GM13977 (cell line): ENCODE measurements around the gene COASY.
A peak's percentile ranks its signal among the peaks of the same experiment; 100 is the strongest.

Experiments used
- DNase-seq: peaks from one replicate; pipeline ENCODE4 v3.0.0; 2012; ENCODE audit warnings: low spot score
- in situ Hi-C: fragments of 300-500 bp; cut with MboI; formaldehyde crosslinking; loops from one replicate; pipeline ENCODE4 v1.12.0; 2022; ENCODE audit warnings: low sequenced_read_pairs, low pct_unique_long_range_greater_than_20kb, mixed read lengths, inconsistent platforms; ENCODE audit not compliant: unreplicated experiment
- TF ChIP-seq, protein P1 (sequence below): IDR thresholded peaks from 2 replicates; pipeline ENCODE4 v1.5.1; 2012; ENCODE audit warnings: mild to moderate bottlenecking, control low read depth; ENCODE audit not compliant: insufficient read depth; ENCODE audit errors: extremely low read depth, missing control alignments

COASY gene

GRCh38 chr17:42565523-42566214 lies 3.7 kb downstream of the COASY start:
- TF ChIP-seq, protein P1, sequence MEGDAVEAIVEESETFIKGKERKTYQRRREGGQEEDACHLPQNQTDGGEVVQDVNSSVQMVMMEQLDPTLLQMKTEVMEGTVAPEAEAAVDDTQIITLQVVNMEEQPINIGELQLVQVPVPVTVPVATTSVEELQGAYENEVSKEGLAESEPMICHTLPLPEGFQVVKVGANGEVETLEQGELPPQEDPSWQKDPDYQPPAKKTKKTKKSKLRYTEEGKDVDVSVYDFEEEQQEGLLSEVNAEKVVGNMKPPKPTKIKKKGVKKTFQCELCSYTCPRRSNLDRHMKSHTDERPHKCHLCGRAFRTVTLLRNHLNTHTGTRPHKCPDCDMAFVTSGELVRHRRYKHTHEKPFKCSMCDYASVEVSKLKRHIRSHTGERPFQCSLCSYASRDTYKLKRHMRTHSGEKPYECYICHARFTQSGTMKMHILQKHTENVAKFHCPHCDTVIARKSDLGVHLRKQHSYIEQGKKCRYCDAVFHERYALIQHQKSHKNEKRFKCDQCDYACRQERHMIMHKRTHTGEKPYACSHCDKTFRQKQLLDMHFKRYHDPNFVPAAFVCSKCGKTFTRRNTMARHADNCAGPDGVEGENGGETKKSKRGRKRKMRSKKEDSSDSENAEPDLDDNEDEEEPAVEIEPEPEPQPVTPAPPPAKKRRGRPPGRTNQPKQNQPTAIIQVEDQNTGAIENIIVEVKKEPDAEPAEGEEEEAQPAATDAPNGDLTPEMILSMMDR, result no peak
- DNase-seq, result no peak
- in situ Hi-C loops, result loop anchor here (25.0 kb wide), 1 partner anchor 372 kb away; no protein-coding TSS in a partner anchor

DNA sequence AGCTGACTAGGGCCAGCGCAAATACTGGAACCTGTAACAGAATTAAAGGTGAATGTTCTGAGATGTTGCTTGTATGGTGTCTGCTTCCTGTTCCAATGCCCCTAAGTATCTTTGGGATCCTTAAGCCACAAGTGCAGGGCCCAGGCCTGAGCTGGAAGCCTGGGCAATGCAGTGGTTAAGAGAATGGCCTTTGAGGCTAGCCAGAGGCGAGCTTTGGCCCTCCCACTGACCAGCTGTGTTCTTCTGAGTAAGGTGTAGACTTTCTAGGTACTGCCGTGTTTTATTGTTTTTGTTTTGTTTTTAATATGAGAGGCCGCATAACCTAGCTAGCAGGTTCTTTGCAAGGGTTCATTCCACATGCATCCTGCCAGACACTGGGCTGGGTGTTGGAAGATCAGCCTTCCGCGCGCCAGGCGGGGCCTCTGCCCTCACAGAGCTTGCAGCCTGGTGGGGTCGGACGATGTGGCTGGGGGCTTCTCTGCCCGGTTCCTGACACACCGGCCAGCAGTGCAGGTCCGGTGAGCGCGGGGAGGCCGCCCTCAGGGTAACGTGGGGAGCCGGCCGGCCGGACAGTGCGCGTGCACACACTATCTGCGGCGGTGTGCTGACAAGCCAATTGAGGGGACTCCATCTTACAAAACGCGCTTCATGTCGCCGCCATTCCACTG lies 4.4 kb downstream of the COASY start:
- TF ChIP-seq, protein P1, result no peak
- DNase-seq, result no peak
- in situ Hi-C loops, result loop anchor here (25.0 kb wide), 1 partner anchor 371 kb away; no protein-coding TSS in a partner anchor

- peak; percentile 100 for DNase-seq
- in situ Hi-C loops, result loop anchor here (25.0 kb wide), 1 partner anchor 370 kb away; no protein-coding TSS in a partner anchor
- TF ChIP-seq, protein P1, result no peak
Observed at GRCh38 chr17:42566883-42567573, 5.1 kb downstream of the COASY start, which contains the start of gene MLX. TSS of gene MLX (plus strand) at chr17:42567100. CDS start at chr17:42567125, 25 bp downstream.

GRCh38 chr17:42568341-42569111 lies 6.6 kb downstream of the COASY start:
- DNase-seq, result no peak
- in situ Hi-C loops, result loop anchor here (25.0 kb wide), 1 partner anchor 369 kb away; no protein-coding TSS in a partner anchor
- TF ChIP-seq, protein P1, result no peak

DNA sequence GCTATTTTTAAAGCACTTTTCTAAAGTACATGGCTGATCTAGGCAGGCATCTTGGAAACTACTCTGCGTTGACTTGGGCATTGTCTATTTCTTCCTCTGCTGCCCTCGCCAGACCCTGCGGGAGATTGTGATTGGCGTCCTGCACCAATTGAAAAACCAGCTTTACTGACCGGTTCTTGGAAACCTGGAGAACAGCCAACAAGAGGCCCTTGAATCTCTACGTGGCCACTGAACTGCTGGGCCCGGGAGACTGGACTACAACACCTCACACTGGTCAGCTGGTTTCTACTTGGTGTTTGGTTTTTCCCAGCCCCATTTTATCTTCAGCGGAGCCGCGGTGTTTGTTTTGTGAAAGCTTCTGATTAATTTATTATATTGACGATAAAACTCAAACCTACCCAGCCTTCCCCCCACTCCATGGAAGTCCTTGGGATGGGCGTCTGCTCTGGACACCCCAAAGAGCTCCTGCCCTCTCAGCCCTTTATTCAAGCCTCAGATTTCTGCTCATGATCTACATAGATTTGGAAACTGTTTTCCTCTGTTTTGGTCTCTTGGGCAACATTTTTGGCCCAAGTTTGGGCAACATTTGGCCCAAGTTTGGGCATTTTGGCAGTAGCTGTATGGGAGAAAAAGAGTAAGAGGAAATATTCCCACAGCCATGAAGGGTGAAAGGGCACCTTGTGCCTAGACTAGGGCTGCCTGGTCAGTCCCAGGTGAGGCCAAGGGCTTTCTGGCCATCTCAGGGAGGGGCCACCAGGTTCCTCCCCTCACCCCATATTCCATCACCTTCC lies 9.7 kb downstream of the COASY start:
- in situ Hi-C loops, result loop anchor here (10.0 to 25.0 kb wide), 3 partner anchors 113 to 366 kb away; partner anchors contain the start of genes CCR10, CNTNAP1 and RAMP2
- no peak for DNase-seq
- TF ChIP-seq, protein P1, result no peak
